Iris pigment epithelial cell (primary cell): Measurements from ENCODE around the gene CR2.
"Not testable (repeated sequence)": the region's sequence is repeated elsewhere in the genome, so short reads cannot be mapped to it uniquely, and the experiment has no call there.

Experiments used
- DNase-seq: peaks from one replicate; pipeline ENCODE4 v3.0.0-alpha.2; 2011; ENCODE audit warnings: low read depth

The CR2 gene

GRCh38 chr1:207504438-207504837 is 50.3 kb downstream of the CR2 start:
- no peak for DNase-seq

DNA sequence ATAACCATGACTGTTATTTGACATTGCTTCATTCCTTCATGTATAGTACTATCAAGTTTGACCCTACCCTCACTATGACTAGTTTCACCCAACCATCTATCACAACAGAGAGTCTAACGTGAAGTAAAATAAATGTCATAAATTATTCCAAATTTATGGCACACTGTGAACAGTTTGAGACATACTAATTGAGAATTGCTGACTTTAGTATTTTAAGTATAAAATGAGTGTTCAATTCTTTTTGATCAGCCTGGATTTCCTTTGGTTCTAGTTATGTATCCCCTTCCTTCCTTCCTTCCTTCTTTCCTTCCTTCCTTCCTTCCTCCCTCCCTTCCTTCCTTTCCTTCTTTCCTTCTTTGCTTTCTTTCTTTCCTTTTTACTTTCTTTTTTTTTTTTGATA is 56.3 kb downstream of the CR2 start:
- no peak for DNase-seq

GRCh38 chr1:207514890-207515289 is 60.8 kb downstream of the CR2 start:
- no peak for DNase-seq

- no peak for DNase-seq
These were observed 62.6 kb downstream of the CR2 start for GRCh38 chr1:207516729-207517128.

DNA sequence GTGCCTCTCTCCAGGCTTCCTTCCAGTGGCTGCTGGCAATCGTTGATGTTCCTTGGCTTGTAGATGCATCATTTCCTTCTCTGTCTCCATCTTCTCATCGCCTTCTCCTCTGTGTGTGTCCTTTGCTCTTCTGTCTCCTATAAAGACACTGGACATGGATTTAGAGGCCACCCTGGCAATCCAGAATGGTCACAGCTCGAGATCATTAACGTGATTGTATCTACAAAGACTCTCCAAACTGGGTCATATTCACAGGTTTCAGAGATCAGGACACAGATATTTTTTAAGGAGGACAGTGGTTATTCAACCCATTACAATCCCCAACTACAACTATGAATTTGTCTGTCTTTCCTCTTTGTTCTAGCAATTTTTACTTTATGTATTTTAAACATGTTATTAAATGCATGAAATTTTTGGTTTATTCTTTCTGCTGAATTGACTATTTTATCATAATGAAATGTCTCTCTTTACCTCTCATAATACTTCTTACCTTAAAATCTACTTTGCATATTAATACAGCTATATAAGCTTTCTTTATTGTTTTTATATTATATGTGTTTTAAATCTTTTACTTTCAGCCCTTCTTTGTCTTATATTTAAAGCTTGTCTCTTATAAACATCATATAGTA is 64.6 kb downstream of the CR2 start:
- DNase-seq: no peak

DNA sequence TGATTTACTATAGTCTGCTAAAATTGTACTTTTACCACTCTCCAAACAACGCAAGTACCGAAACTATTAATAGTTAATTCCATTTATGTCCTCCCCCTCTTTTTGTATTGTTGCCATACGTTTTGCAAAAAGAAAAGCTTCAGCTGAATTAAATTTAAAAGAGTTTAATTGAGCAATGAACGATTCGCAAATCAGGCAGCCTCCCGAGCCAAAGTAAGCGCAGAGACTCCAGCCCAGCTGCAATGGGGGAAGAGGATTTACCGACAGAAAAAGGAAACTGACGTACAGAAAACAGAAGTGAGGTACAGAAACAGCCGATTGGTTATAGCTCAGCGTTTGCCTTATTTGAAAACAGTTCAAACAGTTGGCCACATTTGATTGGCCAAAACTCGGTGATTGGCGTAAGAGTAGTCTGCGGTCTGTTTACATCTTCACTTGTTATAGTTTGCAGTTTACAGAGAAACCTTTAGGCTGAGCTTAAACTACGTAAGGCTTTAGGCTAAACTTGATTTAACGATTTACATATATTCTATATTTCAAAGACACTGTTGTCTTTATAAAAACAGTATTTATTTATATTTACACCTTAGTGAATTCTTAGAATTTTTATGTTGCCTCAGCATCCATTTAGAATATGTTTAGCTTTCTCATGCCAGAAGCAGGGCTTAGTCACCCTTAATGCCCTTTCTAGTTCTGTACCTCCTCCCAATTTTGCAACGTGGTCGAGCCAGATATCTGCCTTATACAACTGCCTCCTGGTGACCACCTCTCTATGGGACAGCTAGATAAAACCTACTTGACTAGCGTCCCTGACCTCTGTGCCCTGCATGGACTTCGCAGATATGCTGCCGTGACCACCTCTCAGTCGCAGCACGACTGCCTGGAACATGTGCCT is 65.6 kb downstream of the CR2 start:
- DNase-seq: no peak

DNA sequence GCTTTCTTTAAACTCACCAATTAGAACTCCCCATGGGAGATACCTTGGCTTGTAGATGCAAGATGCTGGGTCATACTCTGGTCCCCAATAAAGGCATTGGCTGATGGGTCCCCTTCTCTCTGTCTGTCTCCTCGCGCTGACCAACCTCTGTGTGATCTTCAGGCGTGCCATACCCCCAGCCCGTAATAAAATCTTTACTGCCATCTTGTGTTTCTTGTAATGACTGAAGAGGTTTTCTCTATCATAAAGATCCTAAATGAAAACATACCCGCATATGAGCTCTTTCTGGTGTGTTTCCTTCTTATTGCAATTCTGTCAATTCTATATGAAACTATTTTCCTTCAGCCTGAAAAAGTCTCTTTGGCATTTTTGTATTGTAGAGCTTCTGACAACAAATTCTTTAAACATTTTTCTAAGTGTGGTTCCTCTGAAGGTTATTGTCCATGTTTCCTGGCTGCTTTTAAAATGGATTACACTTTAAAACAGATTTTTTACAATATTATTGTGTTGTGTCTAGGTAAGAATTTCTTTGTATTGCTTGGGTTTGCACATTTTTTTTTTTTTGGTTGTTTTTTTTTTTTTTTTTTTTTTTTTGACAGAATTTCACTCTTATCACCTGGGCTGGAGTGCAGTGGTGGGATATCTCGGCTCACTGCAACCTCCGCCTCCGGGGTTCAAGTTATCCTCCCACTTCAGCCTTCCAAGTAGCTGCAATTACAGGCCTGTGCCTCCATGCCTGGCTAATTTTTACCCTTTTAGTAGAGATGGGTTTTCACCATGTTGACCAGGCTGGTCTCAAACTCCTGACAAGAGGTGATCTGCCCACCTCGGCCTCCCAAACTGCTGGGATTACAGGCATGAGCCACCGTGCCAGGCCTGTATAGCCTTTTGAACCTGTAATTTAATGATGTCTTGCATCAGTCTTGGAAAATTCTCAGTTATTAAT is 66.5 kb downstream of the CR2 start:
- not testable (repeated sequence) for DNase-seq

GRCh38 chr1:207525239-207525638 is 71.1 kb downstream of the CR2 start:
- DNase-seq: not testable (repeated sequence)

DNA sequence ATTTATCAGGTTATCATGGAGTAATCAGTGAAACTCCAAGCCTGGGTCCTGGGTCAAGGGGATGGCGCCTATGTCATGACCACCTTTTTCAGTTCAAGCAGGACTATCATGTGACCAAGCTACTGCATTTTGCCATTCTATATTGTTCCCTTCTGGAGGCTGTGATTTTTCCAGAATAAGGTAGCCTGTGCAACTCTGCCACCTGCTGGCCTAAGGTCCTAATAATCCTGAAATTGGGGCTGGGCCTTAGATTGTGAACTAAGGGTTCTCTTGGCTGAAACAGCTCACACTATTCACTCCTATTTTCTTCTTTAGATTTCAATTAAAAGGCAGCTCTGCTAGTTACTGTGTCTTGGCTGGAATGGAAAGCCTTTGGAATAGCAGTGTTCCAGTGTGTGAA is 74.3 kb downstream of the CR2 start:
- DNase-seq: not testable (repeated sequence)

GRCh38 chr1:207536263-207536662 is 82.1 kb downstream of the CR2 start:
- DNase-seq: not testable (repeated sequence)
